NK-92 treated with Interleukin-12 subunit alpha and Interleukin-12 subunit beta, amount 100 ng/mL, for 24 hours (cell line): ENCODE measurements around the gene FMNL2.

ENCODE experiments used
- DNase-seq: peaks from one replicate; lab custom pipeline; 2025; lab: John Stamatoyannopoulos, UW

The FMNL2 gene

DNA sequence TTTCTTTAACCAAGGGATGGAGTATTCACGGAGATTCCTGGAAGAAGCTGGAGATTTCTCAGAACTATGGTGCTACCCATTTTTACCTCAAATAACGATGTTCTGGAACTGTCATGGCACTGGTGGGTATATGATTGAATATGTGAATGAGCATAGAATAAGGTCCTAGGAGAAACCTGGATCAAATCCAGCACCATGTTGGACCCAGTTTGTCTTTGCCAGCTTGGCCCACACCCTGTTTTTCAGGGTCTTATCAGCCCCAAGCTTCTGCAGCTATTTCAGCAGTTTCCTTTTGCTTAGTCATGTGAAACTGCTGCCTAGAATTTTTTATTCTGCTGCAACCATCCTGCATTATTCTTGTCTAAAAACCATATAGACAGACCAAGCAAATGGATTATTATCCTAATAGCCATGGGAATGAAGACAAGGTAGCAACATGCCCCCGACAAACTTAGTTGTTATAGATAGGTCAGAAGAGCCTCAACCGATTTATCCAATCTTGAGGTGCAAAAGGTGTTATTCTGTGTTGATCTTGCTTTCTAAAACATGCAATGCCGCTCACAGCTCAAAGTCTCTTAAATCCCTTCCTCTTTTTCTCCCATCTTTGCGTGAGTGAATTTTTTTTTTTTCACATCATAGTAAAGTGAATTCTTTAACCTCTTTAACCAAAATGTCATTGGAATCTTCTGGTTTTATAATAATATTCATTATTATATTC, 248.7 kb downstream of the FMNL2 start:
- no peak for DNase-seq

DNA sequence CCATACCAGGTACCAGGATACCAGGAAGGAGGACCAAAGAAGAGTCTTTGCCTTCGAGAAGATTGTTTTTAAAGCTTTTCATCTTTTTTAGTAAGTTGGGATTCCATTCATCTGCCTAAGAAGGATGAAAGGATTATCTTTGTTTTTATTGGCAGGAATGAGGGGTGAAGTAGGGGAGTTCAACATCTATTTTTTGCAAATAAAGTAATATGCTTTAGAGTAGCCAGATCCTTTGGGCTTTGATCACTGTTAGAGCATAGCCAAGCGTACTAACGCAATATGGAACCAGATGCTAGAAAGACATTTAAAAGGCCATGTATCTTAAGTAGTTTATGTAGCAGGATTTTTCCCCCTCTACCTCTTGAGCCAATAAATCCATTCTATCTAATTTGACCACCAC, 249.3 kb downstream of the FMNL2 start:
- DNase-seq: no peak

DNA sequence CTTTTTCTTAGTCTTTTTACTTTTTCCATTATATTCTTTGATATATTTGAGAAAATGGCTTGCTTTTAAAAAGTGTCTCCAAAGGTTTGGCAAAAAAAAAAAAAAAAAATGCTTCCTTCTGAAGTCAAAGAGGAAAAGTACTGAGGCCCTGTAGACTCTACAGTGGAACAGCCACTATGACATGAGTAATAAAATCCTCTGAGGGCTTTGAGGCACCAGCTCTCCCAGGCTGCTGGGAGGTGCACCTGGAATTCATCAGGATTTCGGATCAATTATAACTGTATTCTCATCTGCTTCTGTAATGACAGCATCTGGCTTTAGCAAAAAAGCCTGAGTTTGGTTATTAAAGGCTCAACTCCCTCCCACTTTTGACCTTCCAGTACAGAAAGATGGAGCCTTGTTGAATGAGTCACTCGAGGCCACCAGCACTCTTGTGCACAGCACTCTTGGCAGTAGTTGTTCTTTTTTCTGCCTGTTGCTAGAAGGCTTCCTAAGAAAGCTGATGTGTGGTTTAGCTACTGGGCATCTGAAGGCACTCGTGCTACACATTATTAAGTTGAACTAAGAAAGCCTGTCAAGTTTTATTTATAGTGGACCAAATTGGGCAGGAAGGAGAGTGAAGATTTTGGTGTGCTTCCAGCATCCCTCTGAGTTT, 251.0 kb downstream of the FMNL2 start:
- DNase-seq: no peak

DNA sequence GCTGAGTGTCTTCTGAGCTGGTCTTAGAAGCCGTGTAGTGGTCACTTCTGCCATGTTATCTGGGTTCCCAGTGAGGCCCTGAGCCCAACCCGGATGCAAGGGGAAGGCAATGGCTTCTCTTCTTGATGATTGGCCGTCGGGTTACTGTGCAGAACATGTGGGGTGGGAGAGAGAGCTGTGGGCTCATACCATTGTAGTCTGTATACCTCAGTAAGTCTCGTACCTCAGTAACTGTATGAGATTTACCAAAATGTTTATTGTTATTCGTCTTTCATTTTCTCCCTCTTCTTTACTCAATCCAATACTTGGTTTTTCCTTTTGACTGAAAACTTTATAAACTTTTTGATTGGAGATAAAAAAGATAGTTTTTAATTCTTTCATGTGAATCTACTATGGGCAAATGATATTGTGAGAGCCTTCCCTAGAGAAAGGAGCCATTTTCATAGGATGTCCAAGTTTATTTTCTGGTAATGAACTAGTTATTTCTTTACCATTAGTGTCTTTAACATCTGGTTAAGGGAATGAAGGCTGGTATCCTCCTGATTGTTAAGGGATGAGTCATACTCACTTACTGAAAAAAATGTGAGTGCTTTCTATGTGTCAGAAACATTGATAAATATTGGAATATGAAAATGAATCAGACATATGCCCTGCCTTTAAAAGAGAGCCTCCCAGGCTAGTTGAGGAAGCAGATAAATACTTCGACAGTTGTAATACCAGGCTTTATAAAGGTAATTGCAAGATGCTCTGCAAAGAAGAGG, 252.4 kb downstream of the FMNL2 start:
- DNase-seq: no peak

DNA sequence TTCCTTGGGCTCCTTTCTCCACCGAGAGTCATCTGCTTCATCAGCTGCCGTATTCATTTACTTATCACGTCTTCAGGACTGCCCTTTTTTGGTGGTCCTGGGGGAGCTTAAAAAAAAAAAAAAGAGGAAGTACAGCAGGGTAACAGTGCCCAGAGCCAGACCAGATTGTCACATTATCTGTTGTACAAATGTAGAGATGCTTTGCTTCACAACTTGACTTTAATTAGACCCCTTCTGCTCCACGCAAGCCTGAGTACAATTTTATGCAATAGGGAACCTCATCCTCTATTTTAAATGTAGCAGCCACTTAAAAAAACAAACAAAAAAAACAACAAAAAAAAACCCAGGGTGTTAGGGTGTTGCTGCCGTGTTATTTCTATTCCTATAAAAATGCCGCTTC, 254.0 kb downstream of the FMNL2 start:
- no peak for DNase-seq

DNA sequence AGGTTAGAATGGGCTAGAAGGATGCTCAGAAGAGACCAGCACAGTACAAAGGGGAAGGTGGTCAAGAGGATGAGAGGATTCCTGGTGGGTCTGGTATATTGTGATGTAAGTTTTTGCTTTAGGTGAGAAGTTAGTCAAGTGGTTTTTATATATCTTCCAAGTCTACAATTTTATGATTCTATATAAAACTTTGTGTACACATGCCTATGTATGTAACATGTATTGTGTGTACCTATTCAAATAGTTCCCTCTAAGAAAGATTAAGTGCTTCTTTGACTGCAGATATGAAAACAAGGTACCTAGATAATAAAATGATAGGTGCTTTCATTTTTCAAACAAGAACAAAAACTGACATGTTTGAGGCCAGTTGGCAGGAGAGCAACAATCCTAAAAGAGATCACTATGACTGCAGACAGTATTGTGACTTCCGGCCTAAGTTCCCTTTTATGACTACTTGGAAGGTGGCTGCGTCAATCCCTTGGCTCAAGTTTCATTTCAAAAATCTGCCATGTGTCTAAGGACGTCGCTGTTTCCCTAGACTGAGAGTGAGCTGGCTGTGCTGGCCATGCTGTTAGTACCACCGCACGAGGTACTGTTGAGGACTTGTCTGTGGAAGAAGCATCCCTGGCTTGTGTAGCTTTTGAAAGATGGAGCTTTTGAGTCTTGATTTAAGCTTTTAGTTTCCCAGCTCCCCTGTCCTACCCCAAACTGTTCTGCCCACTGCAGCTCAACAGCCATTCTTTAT, 259.2 kb downstream of the FMNL2 start:
- no peak for DNase-seq

DNA sequence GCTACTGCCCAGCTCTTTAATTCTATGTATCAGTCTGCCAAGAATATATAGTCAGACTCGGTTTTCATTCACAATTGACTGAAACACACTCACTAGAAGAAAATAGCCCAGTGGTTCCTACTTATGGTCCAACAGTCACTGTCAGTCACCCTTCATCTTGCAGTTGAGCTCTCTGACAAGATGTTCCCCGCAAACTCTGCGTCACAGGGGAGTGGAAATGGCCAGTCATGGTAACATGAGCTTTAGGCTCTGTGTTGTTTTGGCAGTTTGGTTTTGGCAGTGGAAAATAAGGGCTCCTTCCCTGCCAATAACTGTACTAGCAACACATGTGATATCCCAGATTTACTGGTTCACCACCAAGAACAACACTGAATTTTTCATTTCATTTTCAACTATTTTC, 259.8 kb downstream of the FMNL2 start:
- no peak for DNase-seq

DNA sequence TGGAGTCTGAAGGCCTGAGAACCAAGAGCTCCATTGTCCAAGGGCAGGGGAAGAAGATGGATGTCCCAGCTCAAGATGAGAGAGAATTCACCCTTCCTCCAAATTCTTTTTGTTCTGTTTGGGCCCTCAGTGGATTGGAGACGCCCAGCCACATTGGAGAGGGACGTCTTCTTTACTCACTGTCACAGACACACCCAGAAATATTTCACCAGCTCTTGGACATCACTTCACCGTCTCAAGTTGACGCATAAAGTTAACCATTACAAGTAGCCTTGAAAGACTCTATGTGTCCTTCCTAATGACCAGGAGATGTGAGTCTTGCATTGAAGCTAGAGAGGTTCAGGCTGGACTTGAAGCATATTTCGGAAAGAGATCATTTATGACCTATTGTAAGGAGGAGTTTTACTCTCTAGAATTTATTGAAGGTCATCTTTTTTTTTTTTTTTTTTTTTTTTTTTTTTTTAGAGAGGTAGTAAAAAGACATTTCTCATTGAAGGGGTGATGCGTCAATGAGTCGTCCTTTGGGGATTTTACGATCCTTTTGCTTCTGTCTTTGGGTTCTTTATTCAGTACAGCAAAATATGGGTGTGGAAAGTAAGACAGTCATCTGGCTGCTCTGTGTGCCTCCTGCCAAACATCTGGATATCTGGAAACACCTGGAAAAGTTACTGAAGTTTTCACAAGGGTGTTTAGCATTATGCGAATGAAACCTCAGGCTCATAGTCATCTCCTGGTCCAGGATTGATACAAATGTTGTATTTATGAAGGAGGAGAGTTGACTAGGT, 264.2 kb downstream of the FMNL2 start:
- no peak for DNase-seq

DNA sequence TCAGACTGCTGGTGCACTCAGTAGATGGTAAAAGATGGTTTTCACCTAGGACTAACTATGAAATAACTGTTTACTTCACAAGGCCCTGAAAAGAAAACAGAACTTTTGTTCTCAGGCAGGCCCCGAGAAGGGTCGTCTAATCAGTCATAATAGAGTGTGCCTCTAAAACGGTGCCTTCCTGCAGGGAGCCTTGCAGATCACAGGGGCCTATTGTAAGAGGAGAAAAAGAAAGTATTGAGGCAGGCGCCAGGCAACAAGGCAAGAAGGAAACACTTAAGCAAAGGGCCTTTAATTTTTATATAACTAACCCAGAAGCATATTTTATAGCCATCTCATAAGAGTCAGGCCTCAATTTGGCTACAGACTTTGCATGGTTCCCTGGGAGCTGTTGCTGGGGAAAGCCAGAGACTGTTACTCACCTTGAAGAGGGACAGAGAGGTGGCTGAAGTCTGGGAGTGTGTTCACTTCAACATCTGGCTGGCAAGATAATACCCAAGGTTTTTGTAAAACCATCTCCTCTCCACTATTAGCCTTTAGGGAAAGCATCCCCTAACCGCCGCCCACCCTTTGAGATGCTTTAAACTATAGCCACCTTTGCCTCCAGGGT, 265.2 kb downstream of the FMNL2 start:
- no peak for DNase-seq

DNA sequence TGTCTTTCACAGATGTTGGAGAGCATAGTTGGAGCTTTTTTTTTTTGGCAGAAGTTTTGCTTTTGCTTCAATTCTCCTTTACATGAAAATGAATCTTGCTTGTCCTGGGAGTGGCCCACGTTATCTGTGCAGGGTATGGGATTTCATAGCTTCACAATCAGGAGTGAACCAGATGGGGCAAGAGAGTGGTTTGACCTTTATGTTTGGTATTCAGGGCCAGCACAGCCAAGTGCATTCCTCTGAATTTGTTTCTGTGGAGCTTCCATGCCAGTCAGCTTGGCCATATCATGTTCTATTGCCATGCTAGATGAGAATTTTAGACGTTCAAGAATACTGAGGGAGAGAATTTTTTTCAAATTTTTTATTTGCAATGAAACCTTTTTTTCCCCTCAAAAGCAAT, 265.7 kb downstream of the FMNL2 start:
- no peak for DNase-seq

DNA sequence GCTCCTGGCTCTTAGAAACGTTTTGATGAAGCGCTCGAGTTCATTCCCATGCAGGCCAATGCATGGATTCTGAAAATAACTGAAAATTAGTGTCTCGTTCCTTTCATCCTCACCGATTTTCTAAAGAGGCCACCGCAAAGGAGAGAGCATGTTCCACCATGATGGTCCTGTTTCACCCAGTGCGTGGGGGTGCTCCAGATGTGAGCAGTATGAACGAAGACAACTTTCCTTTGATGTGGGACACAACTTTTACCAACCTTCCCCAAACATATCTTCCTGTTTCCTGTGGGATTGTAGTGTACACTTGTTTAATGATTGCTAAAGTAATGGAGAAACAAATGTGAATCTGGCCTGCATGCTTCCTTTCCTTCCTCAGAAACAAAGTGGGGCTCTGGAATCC, 267.8 kb downstream of the FMNL2 start:
- DNase-seq: no peak

DNA sequence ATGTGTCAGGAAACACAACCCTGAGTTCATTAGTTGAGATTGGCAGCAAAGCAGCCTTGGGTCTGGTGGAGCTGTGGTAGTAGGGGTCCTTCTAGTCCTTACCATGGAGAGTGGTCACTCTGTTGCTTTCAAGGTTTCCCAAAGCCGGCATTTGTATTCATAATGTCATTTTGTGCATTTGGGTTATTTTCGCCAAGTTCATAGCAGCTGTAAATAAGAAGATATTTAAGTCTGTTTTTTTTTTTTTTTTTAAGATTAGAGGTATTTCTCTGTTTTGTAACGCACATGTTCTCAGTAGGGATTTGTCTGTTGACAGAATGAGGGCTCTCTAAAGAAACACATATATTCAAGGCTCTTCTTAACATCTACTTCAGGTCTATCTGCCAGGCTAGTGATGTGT, 268.2 kb downstream of the FMNL2 start:
- DNase-seq: no peak

DNA sequence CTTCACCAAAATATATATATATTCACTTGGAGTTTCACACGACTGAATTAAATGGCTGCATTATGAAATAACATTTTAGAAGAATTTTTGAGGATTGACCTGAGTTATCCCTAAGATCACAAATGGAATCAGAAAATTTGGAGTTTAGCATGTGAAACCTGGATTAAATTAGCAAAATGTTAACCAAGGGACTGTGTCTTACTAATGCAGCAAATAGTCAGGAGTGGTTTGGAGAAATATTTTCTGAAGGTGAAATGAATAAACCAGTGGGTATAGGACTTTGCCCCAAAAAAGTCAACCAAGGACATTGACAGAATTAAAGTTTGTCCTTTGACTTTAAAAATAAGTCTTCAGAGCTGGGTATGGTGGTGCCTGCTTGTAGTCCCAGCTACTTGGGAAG, 271.1 kb downstream of the FMNL2 start:
- no peak for DNase-seq

DNA sequence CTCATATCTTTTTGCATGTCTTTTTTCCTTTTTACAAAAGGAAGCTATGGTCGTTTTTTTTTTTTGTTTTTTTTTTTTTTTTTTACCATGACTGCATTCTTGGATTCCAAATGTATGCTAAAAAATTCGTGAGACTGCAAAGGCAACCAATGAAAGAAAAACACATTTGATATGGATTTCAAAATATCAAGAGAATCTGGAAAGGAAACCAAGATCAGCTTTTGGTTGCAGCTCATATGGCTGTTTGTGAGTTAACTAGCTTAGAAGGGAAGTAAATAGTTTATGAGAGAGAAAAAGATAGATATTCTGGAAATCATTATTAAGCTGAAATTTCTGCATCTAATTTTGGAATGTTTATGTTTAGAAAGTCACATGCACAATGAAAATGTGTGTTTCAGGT, 272.0 kb downstream of the FMNL2 start:
- DNase-seq: no peak

DNA sequence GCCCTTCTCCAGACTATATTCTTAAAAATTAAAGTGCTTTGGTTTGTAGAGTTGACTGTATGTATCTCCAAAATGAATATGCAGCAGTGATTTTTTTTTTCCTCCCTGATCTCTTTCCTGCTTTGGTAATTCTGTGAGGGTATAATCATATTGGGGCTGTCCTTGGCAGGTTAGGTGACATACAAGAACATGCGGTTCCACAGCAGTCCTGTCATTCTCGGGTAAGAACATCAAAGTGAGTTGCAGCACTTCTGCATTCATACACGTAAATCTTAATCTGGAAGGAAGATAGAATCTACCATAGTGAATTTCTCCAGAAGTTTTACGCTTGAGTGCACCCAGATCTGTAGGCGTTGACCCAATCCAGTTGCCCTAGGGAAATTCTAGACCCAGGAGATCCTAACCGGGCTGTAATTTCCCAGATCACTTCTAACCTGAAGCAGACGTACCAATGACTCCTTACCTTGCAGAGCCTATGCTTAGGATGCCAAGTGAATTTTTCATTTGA, 272.9 kb downstream of the FMNL2 start:
- no peak for DNase-seq

DNA sequence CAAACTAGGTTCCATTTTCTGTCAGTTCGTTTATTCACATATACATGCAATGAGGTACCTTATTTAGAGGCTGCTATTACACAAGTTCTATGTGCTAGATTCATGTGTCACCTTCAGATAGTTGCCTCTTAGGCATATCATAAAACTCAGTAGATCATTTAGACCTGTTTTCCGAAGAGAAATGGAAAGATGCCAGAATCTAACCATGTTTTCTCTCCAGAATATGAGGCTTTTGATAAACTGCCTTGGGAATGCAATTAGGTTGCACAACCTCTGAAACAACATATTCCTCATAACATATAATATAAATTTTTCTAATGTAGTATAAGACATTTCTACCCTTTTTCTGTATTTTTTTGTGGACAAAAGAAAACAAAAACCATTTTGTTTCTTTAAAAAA, 274.2 kb downstream of the FMNL2 start:
- DNase-seq: no peak

DNA sequence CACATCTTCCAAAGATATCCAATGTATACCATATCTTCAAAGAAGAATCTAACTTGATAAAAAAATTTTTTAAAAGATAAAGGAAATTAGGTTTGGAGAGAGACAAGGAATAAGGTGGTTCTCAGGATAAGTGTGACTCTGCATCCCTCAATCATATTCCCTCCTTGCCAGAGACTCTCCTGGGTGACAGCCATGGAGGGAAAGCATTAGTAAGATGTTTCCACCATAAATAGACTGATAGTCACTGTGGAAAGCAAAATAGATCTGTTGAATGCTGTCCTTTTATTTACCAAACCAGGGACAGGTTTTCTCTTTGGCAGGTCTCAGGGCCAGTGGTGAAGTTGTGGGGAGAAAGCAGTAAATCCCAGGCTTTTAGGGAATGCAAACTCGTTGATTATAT, 274.7 kb downstream of the FMNL2 start:
- DNase-seq: no peak

DNA sequence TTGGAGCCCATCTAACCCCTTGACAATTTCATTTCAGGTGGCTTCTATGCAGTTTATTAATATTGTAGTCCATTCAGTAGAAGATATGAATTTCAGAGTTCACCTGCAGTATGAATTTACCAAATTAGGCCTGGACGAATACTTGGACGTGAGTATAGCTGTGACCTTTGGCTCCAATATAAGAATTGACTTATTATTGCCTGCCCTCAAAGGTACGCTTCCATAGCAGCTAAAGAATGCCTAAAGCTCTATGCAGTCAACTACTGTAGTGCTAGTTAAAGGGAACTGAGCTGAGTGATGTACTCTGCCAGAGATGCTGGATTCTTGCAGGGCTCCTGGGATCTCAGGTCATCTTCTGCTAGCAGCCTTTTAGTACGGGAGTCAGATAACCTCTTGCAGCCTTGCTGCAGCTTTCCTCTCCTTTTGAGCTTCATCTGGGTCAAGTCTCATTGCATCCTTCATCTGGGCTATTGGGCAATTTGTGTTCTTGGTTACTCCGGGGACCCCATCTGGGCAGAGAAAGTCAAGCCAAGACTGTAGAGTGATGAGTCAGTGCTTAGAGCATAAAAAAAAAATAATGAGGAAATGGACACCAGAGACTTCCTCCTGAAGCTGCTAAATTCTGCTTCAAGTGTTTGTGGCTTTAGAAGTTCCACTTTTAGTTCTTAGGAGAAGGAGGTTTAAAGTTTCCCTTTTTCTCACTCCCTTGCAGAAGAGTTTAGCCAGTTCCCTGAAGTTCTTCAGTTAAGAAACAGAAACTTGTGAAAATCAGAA, 276.7 kb downstream of the FMNL2 start:
- peak; percentile 27 for DNase-seq

DNA sequence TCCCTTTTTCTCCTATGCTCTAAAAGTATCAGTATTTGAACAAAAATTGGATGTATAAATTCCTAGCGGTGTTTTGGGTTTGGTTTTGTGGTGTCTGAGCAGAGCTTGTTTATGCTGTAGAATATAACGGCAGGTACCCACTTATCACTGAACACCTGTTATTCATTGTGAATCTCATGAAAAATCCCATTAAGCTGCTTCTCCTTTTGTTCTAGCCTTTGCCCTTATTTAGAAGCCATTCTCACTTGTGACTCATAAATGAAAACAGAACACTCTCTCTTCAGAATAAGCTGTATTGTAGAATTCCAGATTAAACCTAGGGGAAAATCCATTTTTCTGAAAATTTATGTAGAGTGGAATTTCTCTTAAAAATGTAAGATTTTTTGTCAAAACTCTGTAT, 278.3 kb downstream of the FMNL2 start:
- no peak for DNase-seq

DNA sequence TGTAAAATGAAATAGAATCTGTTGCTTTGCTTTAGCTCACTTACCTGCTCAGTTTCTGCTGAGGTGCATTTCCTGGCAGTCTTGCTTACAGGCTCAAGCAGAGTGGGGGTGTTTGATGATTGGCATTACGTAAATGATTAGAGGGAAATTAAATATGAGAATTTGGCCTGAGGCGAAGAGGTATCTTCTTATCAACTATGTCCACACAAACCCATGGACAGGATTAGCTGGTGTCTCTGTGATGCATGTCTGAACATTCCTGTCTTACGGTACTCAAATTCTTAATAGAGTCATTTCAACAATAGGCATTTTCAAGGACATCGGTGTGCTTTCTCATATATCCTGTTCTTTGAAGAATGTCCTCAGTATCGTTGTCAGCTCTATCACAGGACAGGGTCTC, 280.2 kb downstream of the FMNL2 start:
- no peak for DNase-seq
